ENCODE measurements around the gene GFRA4.
"Not testable (repeated sequence)": the region's sequence is repeated elsewhere in the genome, so short reads cannot be mapped to it uniquely, and the experiment has no call there.

Gene GFRA4

GRCh38 chr20:3652676-3653596 is 10.3 kb downstream of the GFRA4 start:
- no peak for DNase-seq

GRCh38 chr20:3652221-3652620 is 11.0 kb downstream of the GFRA4 start:
- DNase-seq = no peak

- no peak for DNase-seq
These were observed 11.8 kb downstream of the GFRA4 start for GRCh38 chr20:3651204-3651962.

- DNase-seq = no peak
These were observed 14.2 kb downstream of the GFRA4 start for GRCh38 chr20:3648951-3649350.

- no peak for DNase-seq
These were observed 15.7 kb downstream of the GFRA4 start for GRCh38 chr20:3647473-3647872.

- DNase-seq = no peak
These were observed 16.5 kb downstream of the GFRA4 start for GRCh38 chr20:3646651-3647050.

GRCh38 chr20:3646067-3646440 is 17.1 kb downstream of the GFRA4 start:
- DNase-seq = no peak

- DNase-seq = no peak
These were observed 17.7 kb downstream of the GFRA4 start for GRCh38 chr20:3645309-3646066.

GRCh38 chr20:3640259-3640658 is 22.9 kb downstream of the GFRA4 start:
- DNase-seq = no peak

- DNase-seq = no peak
These were observed 27.9 kb downstream of the GFRA4 start for GRCh38 chr20:3635346-3635745.

GRCh38 chr20:3633913-3634478 is 29.2 kb downstream of the GFRA4 start:
- DNase-seq = no peak

- DNase-seq = no peak
These were observed 30.7 kb downstream of the GFRA4 start for GRCh38 chr20:3632311-3633004.

GRCh38 chr20:3631534-3631933 is 31.7 kb downstream of the GFRA4 start:
- no peak for DNase-seq

GRCh38 chr20:3630429-3630828 is 32.8 kb downstream of the GFRA4 start:
- no peak for DNase-seq

- no peak for DNase-seq
These were observed 33.3 kb downstream of the GFRA4 start for GRCh38 chr20:3629893-3630292.

- DNase-seq = no peak
These were observed 34.5 kb downstream of the GFRA4 start for GRCh38 chr20:3628502-3629314.

GRCh38 chr20:3627476-3627875 is 35.7 kb downstream of the GFRA4 start:
- DNase-seq = no peak

GRCh38 chr20:3622406-3622805 is 40.8 kb downstream of the GFRA4 start:
- DNase-seq = no peak

- no peak for DNase-seq
These were observed 42.1 kb downstream of the GFRA4 start for GRCh38 chr20:3621111-3621510.

GRCh38 chr20:3616250-3616649 is 46.9 kb downstream of the GFRA4 start:
- DNase-seq = no peak

GRCh38 chr20:3615171-3615840 is 47.9 kb downstream of the GFRA4 start:
- DNase-seq = not testable (repeated sequence)
